ENCODE measurements around the gene PTPRCAP. TPM values are rescaled to one million over a fixed set of nuclear protein-coding genes. Genes with fewer than 3 reads are reported as not detected.
A peak's percentile ranks its signal among the peaks of the same experiment; 100 is the strongest.

PTPRCAP gene
- total and polyA plus RNA-seq, 9 of the 15 experiments (the other 6 are each of a cell fraction or from before 2014, with no cell fraction given), result 0.22 to 2.0 (median 1.1) TPM; not detected in 4

- TF ChIP-seq CBX1 (IDR thresholded peaks at IDR 0.05; ENCODE audit: low read depth) (no peak), KDM1A (IDR thresholded peaks at IDR 0.05) (no peak), SOX6 (IDR thresholded peaks at IDR 0.05) (peak; percentile 42; the same call in 1 of the 2 replicates), ZNF133 (CRISPR knock-in tag; IDR thresholded peaks at IDR 0.05) (no peak), POLR2AphosphoS5 (IDR thresholded peaks at IDR 0.05; ENCODE audit: control insufficient read depth, insufficient read depth, low read depth, low read length) (peak; percentile 58; the same call in 1 of the 2 replicates), THRAP3 (IDR thresholded peaks at IDR 0.05; ENCODE audit: borderline replicate concordance) (no peak), ZNF431 (CRISPR knock-in tag; IDR thresholded peaks at IDR 0.05) (no peak), NFE2L1 (tag; IDR thresholded peaks at IDR 0.05; ENCODE audit: borderline replicate concordance, low read depth) (no peak), POLR2B (IDR thresholded peaks at IDR 0.05; ENCODE audit: low read depth, partially characterized antibody) (no peak), PHB2 (IDR thresholded peaks at IDR 0.05; ENCODE audit: low read depth) (no peak), ELK1 (CRISPR knock-in tag; IDR thresholded peaks at IDR 0.05) (no peak), SP2 (IDR thresholded peaks at IDR 0.05; ENCODE audit: extremely low read depth, low read depth, low read length, poor library complexity, severe bottlenecking) (no peak), MXI1 (IDR thresholded peaks at IDR 0.05; ENCODE audit: low read depth, low read length) (0 out of 2 replicates have a peak, but pooled peaks have one; percentile 49), RBM17 (IDR thresholded peaks at IDR 0.05; ENCODE audit: borderline replicate concordance, low read depth, low read length) (no peak)
- TF ChIP-seq, protein P1, sequence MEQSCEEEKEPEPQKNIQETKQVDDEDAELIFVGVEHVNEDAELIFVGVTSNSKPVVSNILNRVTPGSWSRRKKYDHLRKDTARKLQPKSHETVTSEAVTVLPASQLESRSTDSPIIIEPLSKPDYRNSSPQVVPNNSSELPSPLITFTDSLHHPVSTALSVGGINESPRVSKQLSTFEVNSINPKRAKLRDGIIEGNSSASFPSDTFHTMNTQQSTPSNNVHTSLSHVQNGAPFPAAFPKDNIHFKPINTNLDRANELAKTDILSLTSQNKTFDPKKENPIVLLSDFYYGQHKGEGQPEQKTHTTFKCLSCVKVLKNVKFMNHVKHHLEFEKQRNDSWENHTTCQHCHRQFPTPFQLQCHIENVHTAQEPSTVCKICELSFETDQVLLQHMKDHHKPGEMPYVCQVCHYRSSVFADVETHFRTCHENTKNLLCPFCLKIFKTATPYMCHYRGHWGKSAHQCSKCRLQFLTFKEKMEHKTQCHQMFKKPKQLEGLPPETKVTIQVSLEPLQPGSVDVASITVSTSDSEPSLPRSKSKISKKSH (CRISPR knock-in tag; IDR thresholded peaks at IDR 0.05), result no peak
- TF ChIP-seq, protein P2, sequence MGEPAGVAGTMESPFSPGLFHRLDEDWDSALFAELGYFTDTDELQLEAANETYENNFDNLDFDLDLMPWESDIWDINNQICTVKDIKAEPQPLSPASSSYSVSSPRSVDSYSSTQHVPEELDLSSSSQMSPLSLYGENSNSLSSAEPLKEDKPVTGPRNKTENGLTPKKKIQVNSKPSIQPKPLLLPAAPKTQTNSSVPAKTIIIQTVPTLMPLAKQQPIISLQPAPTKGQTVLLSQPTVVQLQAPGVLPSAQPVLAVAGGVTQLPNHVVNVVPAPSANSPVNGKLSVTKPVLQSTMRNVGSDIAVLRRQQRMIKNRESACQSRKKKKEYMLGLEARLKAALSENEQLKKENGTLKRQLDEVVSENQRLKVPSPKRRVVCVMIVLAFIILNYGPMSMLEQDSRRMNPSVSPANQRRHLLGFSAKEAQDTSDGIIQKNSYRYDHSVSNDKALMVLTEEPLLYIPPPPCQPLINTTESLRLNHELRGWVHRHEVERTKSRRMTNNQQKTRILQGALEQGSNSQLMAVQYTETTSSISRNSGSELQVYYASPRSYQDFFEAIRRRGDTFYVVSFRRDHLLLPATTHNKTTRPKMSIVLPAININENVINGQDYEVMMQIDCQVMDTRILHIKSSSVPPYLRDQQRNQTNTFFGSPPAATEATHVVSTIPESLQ (CRISPR knock-in tag; IDR thresholded peaks at IDR 0.05), result no peak
- TF ChIP-seq, protein P3, sequence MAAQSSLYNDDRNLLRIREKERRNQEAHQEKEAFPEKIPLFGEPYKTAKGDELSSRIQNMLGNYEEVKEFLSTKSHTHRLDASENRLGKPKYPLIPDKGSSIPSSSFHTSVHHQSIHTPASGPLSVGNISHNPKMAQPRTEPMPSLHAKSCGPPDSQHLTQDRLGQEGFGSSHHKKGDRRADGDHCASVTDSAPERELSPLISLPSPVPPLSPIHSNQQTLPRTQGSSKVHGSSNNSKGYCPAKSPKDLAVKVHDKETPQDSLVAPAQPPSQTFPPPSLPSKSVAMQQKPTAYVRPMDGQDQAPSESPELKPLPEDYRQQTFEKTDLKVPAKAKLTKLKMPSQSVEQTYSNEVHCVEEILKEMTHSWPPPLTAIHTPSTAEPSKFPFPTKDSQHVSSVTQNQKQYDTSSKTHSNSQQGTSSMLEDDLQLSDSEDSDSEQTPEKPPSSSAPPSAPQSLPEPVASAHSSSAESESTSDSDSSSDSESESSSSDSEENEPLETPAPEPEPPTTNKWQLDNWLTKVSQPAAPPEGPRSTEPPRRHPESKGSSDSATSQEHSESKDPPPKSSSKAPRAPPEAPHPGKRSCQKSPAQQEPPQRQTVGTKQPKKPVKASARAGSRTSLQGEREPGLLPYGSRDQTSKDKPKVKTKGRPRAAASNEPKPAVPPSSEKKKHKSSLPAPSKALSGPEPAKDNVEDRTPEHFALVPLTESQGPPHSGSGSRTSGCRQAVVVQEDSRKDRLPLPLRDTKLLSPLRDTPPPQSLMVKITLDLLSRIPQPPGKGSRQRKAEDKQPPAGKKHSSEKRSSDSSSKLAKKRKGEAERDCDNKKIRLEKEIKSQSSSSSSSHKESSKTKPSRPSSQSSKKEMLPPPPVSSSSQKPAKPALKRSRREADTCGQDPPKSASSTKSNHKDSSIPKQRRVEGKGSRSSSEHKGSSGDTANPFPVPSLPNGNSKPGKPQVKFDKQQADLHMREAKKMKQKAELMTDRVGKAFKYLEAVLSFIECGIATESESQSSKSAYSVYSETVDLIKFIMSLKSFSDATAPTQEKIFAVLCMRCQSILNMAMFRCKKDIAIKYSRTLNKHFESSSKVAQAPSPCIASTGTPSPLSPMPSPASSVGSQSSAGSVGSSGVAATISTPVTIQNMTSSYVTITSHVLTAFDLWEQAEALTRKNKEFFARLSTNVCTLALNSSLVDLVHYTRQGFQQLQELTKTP (IDR thresholded peaks at IDR 0.05; ENCODE audit: low read depth in 1 of 2, partially characterized antibody in 2 of 2), result no peak
Measured at GRCh38 chr11:67420646-67421429, 16.6 kb downstream of the PTPRCAP start (continued).
